ENCODE measurements around the gene PI4K2A. TPM values are rescaled to one million over a fixed set of nuclear protein-coding genes. Genes with fewer than 3 reads are reported as not detected.
A peak's percentile ranks its signal among the peaks of the same experiment; 100 is the strongest.

Gene PI4K2A
- total and polyA plus RNA-seq, 2 experiments from 2014 or later, result 16.6 to 28.7 TPM

DNA sequence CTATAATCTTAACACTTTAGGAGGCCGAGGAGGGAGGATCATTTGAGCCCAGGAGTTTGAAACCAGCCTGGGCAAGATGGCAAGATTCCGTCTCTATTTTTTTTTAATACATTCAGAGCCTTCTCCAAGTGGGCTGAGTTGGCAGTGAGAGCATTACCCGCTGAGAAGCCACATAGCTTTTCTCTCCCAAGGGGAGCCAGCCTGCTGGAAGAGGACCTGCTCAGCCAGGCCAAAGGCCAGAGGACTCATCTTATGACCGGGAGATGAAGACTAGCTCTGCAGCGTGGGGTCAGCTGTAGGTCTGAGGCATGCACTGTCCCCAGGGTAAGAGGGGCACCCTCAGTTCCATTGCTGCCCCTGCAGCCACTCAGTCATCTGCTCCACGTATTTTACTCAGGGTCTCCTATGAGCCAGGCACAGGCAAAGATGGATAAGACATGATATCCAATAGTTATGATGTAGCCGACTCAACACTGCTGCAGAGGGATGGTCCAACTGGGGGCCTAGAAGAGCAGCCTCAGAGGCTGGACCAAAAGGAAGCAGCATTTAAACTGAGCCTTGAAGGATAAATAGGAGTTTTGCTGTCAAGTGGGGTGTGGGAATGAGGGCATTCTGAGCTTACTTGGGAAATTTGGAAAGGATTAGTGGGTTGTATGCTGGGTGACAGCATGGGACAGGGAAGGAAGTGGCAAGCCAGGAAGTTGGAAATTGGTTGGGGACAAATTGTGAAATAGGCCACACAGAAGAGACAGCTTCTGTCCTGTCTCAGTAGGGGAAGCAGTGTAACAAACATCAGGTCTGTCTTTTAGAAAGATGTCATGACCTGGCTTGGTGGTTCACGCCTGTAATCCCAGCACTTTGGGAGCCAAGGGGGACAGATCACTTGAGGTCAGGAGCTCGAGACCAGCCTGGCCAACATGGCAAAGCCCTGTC is 71.4 kb downstream of the PI4K2A start:
- in situ Hi-C loops (cut with MboI), result no loop called here
- H2AFZ ChIP-seq, result no peak overlapping the region
- no peak overlapping the region for H3K4me3 ChIP-seq
- no peaks in the 10 kb centered on the region; the same call in 1 of the 2 replicates for H3K36me3 ChIP-seq (ENCODE audit: low read depth)
- no peak overlapping the region for H3K4me2 ChIP-seq (ENCODE audit: unreplicated experiment)
- H3K9me2 ChIP-seq (ENCODE audit: insufficient read depth), result no peaks in the 10 kb centered on the region
- H3K9ac ChIP-seq, result no peak overlapping the region
- no peaks in the 10 kb centered on the region for H3K9me3 ChIP-seq (ENCODE audit: low read depth)
- peak; percentile 24 for DNase-seq
- 54 to 55% methylated on average over 9 of the region's 9 CpGs for WGBS, 2 experiments (ENCODE audit: low coverage in 1 of 2, low lambda C conversion rate in 2 of 2, missing lambda C conversion rate in 2 of 2)
- no peaks in the 10 kb centered on the region for H3K27me3 ChIP-seq (replicated peaks; ENCODE audit: insufficient read depth)
- no peaks in the 10 kb centered on the region for H4K20me1 ChIP-seq (ENCODE audit: insufficient read depth)
- peaks cover 22% of the 10 kb centered on the region for H3K4me1 ChIP-seq (ENCODE audit: insufficient read depth)
- TF ChIP-seq EZH2phosphoT487 (IDR thresholded peaks at IDR 0.05; ENCODE audit: insufficient read depth, low read depth) (no peak), EZH2 (IDR thresholded peaks at IDR 0.05; ENCODE audit: insufficient read depth, poor library complexity, severe bottlenecking) (no peak)
- H3K27ac ChIP-seq, result no peak overlapping the region
- H3K79me2 ChIP-seq (ENCODE audit: insufficient read depth), result peaks cover 22% of the 10 kb centered on the region
- peaks cover 4% of the 10 kb centered on the region; the same call in 1 of the 2 replicates for H3F3A ChIP-seq (ENCODE audit: insufficient read depth)

DNA sequence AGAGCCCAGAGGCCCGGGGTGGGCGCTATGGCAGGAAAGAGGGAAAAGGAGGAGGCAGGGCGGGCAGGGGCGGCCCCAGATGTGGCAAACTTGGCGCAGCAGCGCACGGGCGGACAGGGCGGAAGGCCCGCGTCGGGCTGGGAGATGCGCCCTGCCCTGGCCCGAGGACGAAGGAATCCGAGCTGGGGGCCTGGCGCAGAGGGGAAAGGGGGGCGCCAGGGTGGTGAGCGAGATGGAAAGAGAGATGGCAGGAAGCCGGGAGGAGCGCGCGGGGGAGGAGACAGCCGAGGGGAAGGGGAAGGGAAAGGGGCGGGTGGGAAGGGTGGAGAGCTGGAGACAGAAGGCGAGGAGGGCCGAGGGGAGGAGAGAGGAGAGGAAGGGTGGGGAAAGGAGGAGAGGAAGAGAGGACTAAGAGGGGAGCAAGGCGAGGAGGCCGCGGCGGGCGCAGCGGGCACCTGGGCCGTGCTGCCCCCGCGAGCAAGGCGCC is 72.9 kb downstream of the PI4K2A start, which contains the start of gene MARVELD1:
MARVELD1 (plus strand) TSS at position 392 of the 487 bp plus-strand sequence. CDS start 147 bp downstream, outside the sequence.
- Histone ChIP-seq H3K79me2 (ENCODE audit: insufficient read depth) (peaks cover 37% of the 10 kb centered on the region), H3K9ac (peak within 1 kb of the TSS; percentile 97), H3F3A (ENCODE audit: insufficient read depth) (peaks cover 4% of the 10 kb centered on the region), H3K4me2 (ENCODE audit: unreplicated experiment) (peak within 1 kb of the TSS; percentile 93), H4K20me1 (ENCODE audit: insufficient read depth) (no peaks in the 10 kb centered on the region), H3K36me3 (ENCODE audit: low read depth) (peaks cover 8% of the 10 kb centered on the region; the same call in 1 of the 2 replicates), H3K9me2 (ENCODE audit: insufficient read depth) (no peaks in the 10 kb centered on the region), H3K4me1 (ENCODE audit: insufficient read depth) (peaks cover 31% of the 10 kb centered on the region), H3K4me3 (peak within 1 kb of the TSS; percentile 73), H3K27me3 (replicated peaks; ENCODE audit: insufficient read depth) (no peaks in the 10 kb centered on the region), H3K9me3 (ENCODE audit: low read depth) (no peaks in the 10 kb centered on the region), H2AFZ (peak within 1 kb of the TSS; percentile 56), H3K27ac (peak within 1 kb of the TSS; percentile 95)
- peak; percentile 79 for DNase-seq
- in situ Hi-C loops (cut with MboI), result no loop called here
- TF ChIP-seq EZH2phosphoT487 (IDR thresholded peaks at IDR 0.05; ENCODE audit: insufficient read depth, low read depth) (no peak), EZH2 (IDR thresholded peaks at IDR 0.05; ENCODE audit: insufficient read depth, poor library complexity, severe bottlenecking) (no peak)
- 2% methylated on average over 14 to 33 of the region's 37 CpGs for WGBS, 2 experiments (ENCODE audit: low coverage in 1 of 2, low lambda C conversion rate in 2 of 2, missing lambda C conversion rate in 2 of 2)

DNA sequence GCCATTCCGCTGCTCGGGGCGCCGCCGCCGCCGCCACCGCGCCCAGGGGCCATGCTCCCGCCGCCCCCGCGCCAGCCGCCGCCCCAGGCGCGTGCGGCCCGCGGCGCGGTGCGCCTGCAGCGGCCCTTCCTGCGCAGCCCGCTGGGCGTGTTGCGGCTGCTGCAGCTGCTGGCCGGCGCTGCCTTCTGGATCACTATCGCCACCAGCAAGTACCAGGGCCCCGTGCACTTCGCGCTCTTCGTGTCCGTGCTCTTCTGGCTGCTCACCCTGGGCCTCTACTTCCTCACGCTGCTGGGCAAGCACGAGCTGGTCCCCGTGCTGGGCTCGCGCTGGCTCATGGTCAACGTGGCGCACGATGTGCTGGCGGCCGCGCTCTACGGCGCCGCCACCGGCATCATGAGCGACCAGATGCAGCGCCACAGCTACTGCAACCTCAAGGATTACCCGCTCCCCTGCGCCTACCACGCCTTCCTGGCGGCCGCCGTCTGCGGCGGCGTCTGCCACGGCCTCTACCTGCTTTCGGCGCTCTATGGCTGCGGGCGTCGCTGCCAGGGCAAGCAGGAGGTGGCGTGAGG is 73.4 kb downstream of the PI4K2A start:
- 0 to 1% methylated on average over 37 to 55 of the region's 69 CpGs for WGBS, 2 experiments (ENCODE audit: low coverage in 1 of 2, low lambda C conversion rate in 2 of 2, missing lambda C conversion rate in 2 of 2)
- Histone ChIP-seq H3K36me3 (ENCODE audit: low read depth) (peaks cover 12% of the 10 kb centered on the region; the same call in 1 of the 2 replicates), H3K4me1 (ENCODE audit: insufficient read depth) (peaks cover 36% of the 10 kb centered on the region), H3F3A (ENCODE audit: insufficient read depth) (peaks cover 4% of the 10 kb centered on the region), H3K4me3 (peak overlapping the region; percentile 73), H2AFZ (no peak overlapping the region), H3K79me2 (ENCODE audit: insufficient read depth) (peaks cover 42% of the 10 kb centered on the region), H3K9me2 (ENCODE audit: insufficient read depth) (no peaks in the 10 kb centered on the region), H3K27me3 (replicated peaks; ENCODE audit: insufficient read depth) (no peaks in the 10 kb centered on the region), H3K9ac (peak overlapping the region; percentile 97), H3K4me2 (ENCODE audit: unreplicated experiment) (peak overlapping the region; percentile 93), H3K9me3 (ENCODE audit: low read depth) (no peaks in the 10 kb centered on the region), H3K27ac (peak overlapping the region; percentile 95), H4K20me1 (ENCODE audit: insufficient read depth) (no peaks in the 10 kb centered on the region)
- no peak for TF ChIP-seq EZH2 (IDR thresholded peaks at IDR 0.05; ENCODE audit: insufficient read depth, poor library complexity, severe bottlenecking)
- no peak for TF ChIP-seq EZH2phosphoT487 (IDR thresholded peaks at IDR 0.05; ENCODE audit: insufficient read depth, low read depth)
- peak; percentile 90 for DNase-seq
- in situ Hi-C loops (cut with MboI), result no loop called here
